DMS53 treated with DMSO at 0.1 percent for 48 hours (cell line): ENCODE results near the gene SIAE.
"Not testable (repeated sequence)": the region's sequence is repeated elsewhere in the genome, so short reads cannot be mapped to it uniquely, and the experiment has no call there.

Experiments used
- DNase-seq: peaks from one replicate; lab custom pipeline; 2025; ENCODE audit not compliant: unreplicated experiment; lab: John Stamatoyannopoulos, UW

SIAE gene

DNA sequence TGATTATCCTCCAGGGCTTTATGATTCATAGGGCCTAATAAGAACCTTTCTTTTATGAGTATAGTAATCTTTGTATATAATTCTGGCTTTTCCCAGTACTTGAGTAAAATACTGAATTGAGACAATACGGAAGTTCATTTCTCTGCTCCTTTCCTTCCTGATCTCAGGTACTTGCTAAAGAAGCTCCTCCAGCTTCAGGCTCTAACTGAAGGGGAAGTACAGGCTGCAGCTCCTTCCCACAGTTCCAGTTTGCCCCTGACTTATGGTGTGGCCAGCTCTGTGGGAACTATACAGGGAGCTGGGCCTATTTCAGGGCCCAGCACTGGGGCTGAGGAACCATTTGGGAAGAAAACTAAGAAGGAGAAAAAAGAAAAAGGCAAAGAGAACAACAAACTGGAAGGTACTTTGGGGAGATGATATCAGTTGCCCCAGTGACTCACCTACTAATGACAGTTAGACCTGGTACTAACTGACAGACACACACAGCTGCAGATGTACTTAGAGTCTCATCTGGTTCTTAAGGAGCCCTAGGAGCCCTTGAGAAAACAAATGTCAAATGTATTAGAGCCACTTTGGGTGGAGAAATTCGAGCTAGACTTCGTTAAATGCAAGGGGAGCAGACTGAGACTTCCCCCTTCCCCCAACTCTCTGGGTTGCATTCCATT lies 47.9 kb downstream of the SIAE start:
- DNase-seq: no peak

DNA sequence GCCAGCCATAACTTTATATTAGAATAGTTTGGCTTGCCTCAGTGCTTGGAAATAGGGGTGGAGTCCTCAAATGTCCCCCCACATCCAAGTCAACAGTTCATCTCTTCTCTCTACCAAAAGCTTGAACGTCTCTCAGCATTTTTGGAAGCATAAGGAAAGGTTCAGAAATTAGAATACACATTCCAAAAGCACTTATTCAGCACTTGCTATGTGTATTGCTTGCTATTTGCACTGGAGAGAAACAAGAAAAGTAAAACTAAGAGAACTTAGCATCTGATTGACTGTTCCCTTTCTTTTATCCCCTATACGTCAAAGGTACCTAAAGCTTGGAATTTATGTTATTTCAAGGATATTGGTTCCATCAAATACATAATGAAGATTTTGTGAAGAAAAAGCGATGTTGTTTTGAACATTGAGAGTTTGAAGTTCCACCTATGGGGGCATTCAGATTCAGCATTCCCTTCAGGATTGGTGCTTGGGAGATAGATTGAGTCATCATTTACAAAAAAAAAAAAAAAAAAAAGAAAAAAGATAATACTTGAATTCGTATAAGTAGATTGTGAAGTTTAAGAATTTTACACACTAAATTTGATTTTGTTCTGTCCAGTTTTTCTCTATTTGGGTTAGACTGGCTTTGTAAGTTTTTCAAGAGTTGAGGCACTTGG lies 49.5 kb downstream of the SIAE start:
- DNase-seq: no peak

DNA sequence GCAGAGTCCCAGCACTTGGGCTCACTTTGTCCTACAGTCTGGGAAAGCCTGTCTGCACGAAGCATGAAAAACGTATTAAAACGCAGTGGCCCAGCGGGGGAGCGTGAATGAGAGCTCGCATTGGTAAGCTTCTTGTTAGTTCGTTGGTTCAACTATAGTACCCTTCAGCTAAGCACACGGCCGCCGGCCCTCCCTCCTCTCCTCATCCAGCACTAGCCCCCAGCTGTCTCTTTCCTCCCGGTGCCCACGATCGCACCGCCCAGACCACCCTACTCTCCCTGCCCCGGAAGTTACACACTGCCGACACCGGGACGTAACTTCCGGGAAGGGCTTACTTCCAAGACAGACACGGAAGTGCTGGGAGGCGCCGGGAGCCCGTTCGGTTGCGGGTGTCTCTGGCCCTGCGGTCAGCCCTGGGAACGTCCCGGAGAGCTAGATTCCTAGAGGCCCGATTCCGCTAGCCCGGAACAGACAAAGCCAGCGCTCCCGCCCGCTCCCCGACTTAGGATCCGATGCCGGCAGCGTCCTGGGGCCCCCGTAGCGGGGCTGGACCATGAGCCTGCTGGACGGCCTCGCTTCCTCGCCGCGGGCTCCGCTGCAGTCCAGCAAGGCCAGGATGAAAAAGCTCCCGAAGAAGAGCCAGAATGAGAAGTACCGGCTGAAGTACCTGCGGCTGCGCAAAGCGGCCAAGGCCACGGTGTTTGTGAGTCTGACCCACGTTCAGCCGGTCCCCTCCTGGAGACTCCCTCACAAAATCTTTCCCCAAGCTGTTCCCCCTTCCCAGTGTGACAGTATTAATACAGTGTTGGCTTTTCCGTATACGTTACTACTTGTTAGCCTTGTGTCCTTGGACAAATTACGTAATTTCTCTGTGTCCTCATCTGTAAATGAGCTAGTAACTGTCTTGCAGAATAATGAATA lies 50.7 kb downstream of the SIAE start, which contains the start of gene TBRG1:
TSS of gene TBRG1 (plus strand) at position 334 of the 921 bp plus-strand sequence. CDS start at position 554, 220 bp downstream.
- peak; percentile 68 for DNase-seq

DNA sequence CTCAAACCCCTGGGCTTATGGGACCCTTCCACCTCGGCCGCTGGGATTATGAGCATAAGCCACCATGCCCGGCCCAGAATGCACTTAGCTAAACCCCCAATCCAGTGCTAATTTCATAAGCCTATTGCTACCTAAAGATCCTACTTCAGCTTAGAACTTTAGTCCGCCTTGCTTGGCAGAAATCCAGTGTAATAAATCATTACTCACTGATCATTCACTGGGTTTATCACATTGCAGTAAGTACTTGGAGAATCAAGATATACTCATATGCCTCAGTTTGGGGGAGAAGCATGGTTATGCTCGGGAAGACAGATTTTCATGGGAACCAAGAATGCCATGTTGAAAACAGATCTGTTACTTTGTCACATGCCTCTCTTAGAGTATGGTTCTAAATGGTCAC lies 54.7 kb downstream of the SIAE start:
- DNase-seq: no peak

DNA sequence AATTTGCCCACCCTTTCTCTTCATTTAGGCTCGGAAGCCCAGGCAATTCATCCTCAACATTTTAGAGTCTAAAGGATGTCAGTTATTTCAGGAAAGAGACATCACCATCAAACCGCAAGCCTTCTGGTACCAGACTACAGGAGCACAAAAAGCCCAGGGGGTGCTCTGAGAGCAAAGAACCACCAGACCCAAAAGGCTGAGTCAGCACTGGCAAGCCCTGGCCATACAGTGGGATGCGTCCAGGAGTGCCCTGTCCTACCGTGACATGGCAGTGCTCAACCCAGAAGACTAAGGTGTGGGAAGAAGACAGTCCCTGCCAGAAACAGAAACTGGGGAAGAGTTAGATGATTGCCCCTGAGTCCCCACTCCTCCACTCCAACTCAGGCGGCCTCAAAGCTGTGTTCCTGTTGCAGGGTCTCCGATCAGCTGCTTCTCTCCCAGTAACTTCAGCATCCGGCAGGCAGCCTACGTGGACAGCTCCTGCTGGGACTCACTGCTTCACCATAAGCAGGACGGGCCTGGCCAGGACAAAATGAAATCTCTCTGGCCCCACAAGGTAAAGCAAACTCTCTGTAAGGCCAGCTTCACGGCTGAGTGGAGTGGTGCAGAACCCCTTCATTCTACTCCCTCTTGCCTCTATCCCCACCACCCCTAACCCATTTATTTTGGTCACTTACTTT lies 60.8 kb downstream of the SIAE start:
- DNase-seq: no peak

DNA sequence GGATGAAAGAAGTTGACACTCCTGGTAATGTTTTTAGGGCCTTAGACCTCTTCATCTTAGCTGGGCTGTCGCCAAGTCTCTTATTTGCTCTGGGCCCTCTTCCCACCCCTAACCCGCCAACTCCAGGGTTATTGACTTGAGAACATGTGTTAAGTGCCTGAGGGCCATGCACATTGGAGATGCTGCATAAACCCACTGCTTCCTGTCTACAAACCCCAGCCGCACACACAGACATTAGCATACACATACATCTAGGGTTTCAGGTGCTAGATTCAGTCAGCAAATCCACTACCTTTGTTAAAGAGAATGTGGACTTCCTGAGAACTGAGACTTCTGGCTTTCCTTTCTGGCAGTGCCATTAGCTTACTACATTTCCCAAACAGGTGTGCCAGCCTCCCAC lies 61.5 kb downstream of the SIAE start:
- no peak for DNase-seq

DNA sequence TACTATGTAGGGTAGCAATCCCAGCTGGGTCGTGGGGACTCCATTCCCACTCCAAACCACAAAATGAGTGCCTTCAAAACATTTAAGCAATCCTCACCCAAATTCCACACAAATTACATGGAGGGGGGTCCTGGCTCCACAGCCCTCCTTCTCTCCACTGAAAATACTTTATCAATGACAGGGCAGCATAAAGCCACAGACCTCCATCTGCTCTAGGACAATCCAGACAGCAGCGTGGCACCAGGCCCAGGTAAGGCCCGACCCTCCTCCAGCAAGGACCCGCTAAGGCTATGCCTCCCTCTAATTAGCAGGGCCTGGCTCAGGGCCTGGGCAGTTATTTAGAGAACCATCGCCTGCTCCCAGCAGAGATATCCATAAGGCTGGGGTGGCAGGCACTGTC lies 62.5 kb downstream of the SIAE start, which contains the start of gene PANX3:
TSS of gene PANX3 (plus strand) at position 365 of the 400 bp plus-strand sequence. CDS start 129 bp downstream, outside the sequence.
- DNase-seq: no peak

DNA sequence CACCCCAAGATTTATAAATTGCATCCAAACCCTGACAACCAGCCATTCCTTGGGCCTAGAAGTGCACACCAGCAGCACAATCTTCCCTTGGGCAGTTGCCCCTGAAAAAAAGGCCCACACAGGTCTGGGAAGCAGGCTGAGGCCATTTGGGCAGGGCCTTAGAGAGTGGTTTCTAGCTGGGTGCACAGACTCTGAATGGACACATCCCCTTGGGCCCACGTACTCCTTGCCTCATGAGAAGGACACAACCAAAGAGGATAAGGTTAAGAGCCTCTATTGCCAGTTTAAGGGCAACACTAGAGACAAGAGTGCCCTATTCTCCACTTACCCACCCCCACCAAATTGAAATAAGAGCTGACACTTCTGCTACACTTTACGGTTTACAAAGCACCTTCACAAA lies 63.2 kb downstream of the SIAE start:
- no peak for DNase-seq

DNA sequence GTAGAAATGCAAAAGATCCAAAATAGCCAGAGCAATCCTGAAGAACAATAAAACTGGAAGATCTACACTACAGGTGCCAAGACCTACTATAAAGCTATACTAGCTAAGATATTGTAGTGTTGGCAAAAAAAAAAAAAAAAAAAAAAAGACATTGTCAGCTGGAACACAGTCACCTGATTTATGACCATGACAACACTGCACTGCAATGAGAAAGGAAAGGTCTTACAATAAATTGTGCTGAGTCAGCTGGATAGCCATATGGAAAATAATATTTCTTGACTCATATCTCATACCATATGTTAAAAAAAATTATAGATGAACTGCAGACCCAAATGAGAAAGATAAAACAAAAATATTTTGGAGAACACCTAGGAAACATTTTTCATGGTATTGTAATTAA lies 65.4 kb downstream of the SIAE start:
- no peak for DNase-seq

DNA sequence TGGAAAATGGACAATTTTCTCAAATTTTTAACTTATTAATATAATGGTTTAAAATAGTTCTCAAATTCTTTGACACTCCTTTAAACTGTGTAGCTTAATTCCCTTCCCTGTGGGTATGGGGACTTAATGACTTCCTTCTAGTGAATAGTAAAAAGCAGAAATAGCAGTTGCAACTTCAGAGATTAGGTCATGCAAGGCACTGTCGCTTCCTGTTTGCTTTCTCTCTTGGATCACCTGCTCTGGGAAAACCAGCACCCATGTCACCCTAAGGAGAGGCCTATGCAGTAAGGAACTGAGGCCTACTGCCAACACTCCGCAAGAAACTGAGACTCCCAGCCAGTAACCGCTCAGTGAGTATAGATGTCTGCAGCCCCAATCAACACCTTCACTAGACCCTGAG lies 67.8 kb downstream of the SIAE start:
- peak; percentile 89 for DNase-seq

DNA sequence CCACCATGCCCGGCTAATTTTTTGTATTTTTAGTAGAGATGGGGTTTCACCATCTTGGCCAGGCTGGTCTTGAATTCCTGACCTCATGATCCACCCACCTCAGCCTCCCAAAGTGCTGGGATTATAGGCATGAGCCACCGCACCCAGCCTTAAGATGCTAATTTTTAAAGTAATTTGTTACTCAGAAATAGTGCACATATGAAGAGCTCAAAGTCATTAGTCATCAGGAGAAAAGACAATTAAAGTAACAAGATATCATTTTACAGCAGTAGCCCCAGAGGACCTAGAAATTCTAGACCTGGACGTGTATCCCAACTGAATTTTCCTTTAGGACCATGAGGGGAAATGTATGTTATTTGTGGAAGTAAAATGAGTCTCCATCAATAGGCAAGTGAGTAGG lies 70.8 kb downstream of the SIAE start:
- DNase-seq: not testable (repeated sequence)

DNA sequence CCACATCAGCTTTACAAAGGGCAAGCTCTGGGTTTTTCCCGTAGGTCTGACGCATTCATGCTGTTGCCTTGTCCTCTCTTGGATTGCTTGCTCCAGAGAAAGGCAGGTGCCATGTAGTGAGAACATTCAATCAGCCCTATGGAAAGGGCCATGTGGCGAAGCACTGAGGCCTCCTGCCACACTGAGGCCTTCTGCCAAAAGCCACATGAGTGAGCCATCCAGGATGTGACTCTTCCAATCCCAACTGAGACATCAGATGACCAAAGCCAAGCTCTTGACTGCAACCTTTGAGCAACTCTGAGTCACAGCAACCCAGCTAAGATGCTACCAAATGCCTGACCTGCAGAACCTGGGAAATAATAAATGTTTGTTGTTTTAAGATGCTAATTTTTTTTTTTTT lies 71.3 kb downstream of the SIAE start:
- DNase-seq: no peak

DNA sequence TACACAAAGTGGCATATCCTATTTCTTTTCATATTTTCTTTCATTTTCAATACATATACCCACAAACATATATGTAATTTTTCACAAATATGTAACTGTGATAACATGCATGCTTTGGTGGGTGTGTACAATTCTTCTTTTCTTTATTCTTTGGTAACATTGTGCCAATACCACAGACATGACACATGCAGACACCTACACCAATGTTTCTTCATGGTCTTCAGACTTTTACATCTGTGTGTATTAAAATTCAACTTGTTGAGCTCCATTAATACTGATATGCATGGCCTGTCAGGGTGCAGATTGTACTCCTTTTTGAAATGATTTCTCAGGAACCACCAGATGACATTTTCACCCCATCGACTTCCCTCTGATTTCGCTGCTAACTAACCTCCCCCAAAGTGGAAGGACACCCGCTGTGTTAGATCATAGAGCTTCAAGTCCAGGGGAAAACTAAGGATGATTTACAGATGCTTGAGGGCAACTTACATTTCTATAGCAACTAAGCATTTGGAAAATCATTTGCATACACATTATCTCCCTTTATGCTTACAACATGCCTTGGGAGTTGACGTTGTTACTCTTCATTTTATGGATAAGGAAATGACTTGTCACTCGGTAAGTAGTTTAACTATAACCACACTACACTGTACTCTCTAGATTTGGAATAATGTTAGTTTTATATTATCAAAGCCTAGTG lies 72.8 kb downstream of the SIAE start:
- DNase-seq: no peak

DNA sequence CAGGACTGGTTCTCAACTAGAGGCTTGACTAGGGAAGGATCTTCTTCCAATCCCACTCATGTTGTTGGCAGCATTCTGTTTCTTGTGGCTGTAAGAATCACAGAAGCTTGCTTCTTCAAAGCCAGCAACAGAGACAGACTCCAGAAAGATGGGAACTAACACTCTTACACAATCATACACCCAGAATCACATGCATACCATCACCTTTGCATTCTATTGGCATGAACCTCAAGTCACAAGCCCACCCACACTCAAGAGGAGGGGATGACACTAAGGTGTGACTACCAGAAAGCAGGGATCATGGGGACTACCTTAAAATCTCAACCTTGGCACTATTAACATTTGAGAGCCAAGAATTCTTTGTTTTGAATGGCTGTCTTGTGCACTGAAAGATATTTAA lies 75.9 kb downstream of the SIAE start:
- DNase-seq: no peak

DNA sequence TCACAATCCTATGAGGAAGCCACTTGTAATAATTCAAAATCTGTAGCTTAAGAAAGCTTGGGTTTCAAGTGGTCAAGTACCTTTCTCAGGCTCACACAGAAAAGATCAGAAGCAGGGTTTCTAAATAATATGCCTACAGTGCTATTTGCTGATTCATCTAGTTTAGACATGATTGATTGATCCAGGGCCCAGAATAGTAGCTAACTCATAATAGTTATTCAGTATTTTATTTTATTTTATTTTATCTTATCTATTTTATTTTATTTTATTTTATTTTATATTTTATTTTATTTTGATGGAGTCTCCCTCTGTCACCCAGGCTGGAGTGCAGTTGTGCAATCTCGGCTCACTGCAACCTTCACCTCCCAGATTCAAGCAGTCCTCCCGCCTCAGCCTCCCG lies 78.2 kb downstream of the SIAE start:
- DNase-seq: no peak

DNA sequence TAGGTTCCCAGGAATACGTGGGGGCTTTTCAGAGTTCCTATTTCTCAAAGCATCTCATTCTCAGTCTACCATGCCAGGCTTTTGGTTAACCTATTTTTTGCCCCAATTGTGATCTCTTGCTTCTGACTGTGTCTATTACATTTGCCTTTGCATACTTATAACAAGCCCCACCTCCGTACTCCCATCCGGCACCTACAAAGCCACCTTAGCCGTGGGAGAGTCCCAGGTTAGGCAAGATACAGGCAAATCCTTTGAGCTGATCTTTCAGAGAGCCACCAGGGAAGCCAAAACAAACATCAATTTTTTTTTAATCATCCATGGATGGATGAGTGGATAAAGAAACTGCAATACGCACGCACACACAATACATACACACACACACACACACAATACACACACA lies 80.9 kb downstream of the SIAE start:
- DNase-seq: no peak

DNA sequence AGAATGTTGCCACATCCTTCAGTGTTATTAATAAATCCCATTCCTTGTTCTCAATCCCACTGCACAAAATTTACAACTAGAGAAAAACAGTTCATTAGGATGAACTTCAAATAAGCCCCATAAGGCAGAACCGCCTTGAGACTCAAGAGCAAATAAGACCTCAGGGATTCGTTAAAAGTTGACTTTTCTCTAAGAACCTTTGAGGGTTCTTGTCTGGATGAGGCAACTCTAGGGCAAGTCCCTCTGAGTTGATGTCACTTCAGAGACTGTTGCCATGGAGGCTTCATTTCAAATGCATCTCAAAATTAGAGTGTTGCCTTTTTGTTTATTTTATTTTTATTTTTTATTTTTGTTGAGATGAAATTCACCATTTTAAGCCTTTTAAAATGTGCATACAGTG lies 82.1 kb downstream of the SIAE start:
- no peak for DNase-seq

DNA sequence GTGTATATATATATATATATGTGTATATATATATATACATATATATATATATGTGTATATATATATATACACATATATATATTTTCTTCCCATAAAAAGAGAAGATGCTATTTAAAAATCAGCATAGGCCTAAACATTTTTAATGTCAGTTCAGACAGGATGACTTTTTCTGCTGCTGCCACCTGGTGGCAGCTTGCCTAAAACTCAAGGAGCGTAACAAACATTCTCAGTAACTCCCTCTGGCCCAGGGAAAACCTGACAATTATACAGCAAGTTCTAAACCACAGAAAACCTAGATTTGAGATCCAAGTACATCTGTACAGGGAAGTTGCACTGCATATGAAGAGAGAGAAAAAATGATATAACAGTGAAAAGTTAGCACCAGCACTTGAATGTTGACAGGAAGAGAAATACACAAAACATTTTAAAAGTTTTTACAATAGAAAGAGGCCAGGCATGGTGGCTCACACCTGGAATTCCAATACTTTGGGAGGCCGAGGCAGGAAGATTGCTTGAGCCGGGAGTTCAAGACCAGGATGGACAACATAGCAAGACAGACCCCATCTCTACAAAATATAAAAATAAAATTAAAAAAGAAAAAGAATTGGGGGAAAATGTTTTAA lies 87.2 kb downstream of the SIAE start:
- peak; percentile 76 for DNase-seq

DNA sequence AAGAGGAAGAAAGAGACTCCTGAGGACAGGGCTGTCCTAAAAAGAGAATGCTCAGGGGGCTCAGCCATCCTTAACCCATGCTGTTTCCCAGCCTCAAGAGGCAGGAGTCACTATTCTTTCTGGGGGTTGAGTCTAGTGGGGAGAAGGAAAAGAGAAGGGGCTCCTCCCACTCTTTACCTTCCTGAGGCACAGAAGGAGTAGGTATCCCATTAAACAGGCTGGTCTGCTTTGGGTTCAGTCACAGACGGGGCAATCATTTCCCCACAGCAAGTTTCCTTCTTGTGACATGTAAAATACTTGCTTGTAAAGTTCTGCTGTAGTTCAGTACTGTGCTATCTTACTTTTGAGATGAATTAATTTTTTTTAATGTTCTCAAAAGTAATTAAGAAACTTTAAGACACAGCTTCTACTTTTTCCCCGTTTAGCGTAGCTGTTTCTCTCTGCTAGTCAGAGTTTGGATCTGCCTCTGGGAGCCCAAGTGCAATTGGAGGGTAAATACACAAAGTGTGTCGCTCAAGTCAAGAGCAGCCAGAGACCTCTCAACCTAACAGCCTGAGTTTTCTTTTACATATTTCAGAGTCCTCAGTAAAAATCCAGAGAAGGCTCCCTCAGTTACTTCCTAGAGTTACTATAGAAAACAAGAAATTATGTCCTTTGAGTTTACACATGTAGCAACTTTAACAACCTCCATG lies 88.7 kb downstream of the SIAE start:
- DNase-seq: no peak
